ENCODE results near the gene SPAG16.

SPAG16 gene

GRCh38 chr2:214184461-214184860 is 900.2 kb downstream of the SPAG16 start:
- Histone ChIP-seq H3K4me1 (ENCODE audit: control insufficient read depth, insufficient read depth, low read length) (no peaks in the 10 kb centered on the region), H3K36me3 (ENCODE audit: control insufficient read depth in 2 of 2, insufficient read depth in 1 of 2, low read length in 2 of 2) (no peaks in the 10 kb centered on the region), H3K27ac (ENCODE audit: extremely low read depth, low read depth, low read length) (no peak overlapping the region), H3K4me3 (ENCODE audit: low read depth, low read length) (no peak overlapping the region), H3K9me3 (ENCODE audit: control insufficient read depth, insufficient read depth, low read depth, low read length) (no peaks in the 10 kb centered on the region)
- POLR2A ChIA-PET, result no interaction called here
- TF ChIP-seq ZNF341 (tag by site-specific recombination; IDR thresholded peaks at IDR 0.05; ENCODE audit: low read depth) (no peak), ZNF704 (tag by site-specific recombination; IDR thresholded peaks at IDR 0.05) (no peak), ZNF501 (tag by site-specific recombination; IDR thresholded peaks at IDR 0.05) (no peak), ZNF580 (tag by site-specific recombination; IDR thresholded peaks at IDR 0.05) (no peak), GFI1B (tag by site-specific recombination; IDR thresholded peaks at IDR 0.05) (no peak), SALL2 (tag by site-specific recombination; IDR thresholded peaks at IDR 0.05; ENCODE audit: borderline replicate concordance) (no peak), ZNF324 (tag by site-specific recombination; IDR thresholded peaks at IDR 0.05) (no peak), EGR2 (tag by site-specific recombination; IDR thresholded peaks at IDR 0.05; ENCODE audit: low read depth) (no peak), ZNF426 (tag by site-specific recombination; IDR thresholded peaks at IDR 0.05) (no peak), ZNF747 (tag by site-specific recombination; IDR thresholded peaks at IDR 0.05) (no peak), ZNF211 (tag by site-specific recombination; IDR thresholded peaks at IDR 0.05; ENCODE audit: low read depth) (no peak), ZFP3 (tag by site-specific recombination; IDR thresholded peaks at IDR 0.05; ENCODE audit: low read depth) (no peak), HOXC10 (CRISPR knock-in tag; IDR thresholded peaks at IDR 0.05) (no peak), KLF17 (tag by site-specific recombination; IDR thresholded peaks at IDR 0.05) (no peak), OVOL3 (tag by site-specific recombination; IDR thresholded peaks at IDR 0.05) (no peak), ZNF473 (tag by site-specific recombination; IDR thresholded peaks at IDR 0.05) (no peak)
- CTCF ChIA-PET, result interaction anchor here (0.7 kb wide), 1 partner anchor 27 kb away, joined by 3 read pairs; no protein-coding TSS in a partner anchor

- no peaks in the 10 kb centered on the region for H3K9me3 ChIP-seq (ENCODE audit: control insufficient read depth, insufficient read depth, low read depth, low read length)
- TF ChIP-seq ZXDB (tag by site-specific recombination; IDR thresholded peaks at IDR 0.05), result no peak
- no peak for TF ChIP-seq ZBTB8A (tag by site-specific recombination; IDR thresholded peaks at IDR 0.05)
- TF ChIP-seq ZNF433 (tag by site-specific recombination; IDR thresholded peaks at IDR 0.05; ENCODE audit: low read depth), result no peak
- no peak for TF ChIP-seq ZNF768 (tag by site-specific recombination; IDR thresholded peaks at IDR 0.05)
- TF ChIP-seq ZNF670 (tag by site-specific recombination; IDR thresholded peaks at IDR 0.05; ENCODE audit: low read depth), result no peak
- no peak for TF ChIP-seq ZNF426 (tag by site-specific recombination; IDR thresholded peaks at IDR 0.05)
- TF ChIP-seq ZNF280C (tag by site-specific recombination; IDR thresholded peaks at IDR 0.05), result no peak
- TF ChIP-seq ZSCAN18 (tag by site-specific recombination; IDR thresholded peaks at IDR 0.05), result no peak
- no peak for TF ChIP-seq ZNF148 (tag by site-specific recombination; IDR thresholded peaks at IDR 0.05; ENCODE audit: borderline replicate concordance)
- H3K4me3 ChIP-seq (ENCODE audit: low read depth, low read length), result no peak overlapping the region
- H3K4me1 ChIP-seq (ENCODE audit: control insufficient read depth, insufficient read depth, low read length), result no peaks in the 10 kb centered on the region
- no peaks in the 10 kb centered on the region for H3K36me3 ChIP-seq (ENCODE audit: control insufficient read depth in 2 of 2, insufficient read depth in 1 of 2, low read length in 2 of 2)
- CTCF ChIA-PET, result interaction anchor here (0.6 kb wide), 1 partner anchor 1544 kb away, joined by 4 read pairs; no protein-coding TSS in a partner anchor
- H3K27ac ChIP-seq (ENCODE audit: extremely low read depth, low read depth, low read length), result no peak overlapping the region
- POLR2A ChIA-PET, result no interaction called here
Measured at GRCh38 chr2:214185546-214185945, 901.3 kb downstream of the SPAG16 start.
